Loucy (cell line): ENCODE results near the gene PSMB2.

Experiments
- H2AFZ ChIP-seq: fragments of 200-600 bp; sonication (generic); 2 replicates; pipeline ENCODE4 v1.6.0; 2016; ENCODE audit warnings: antibody characterized with exemption, mild to moderate bottlenecking, low read length, moderate library complexity
- H3F3A ChIP-seq: fragments of 200-600 bp; 2 replicates; pipeline ENCODE4 v1.6.0; 2016; ENCODE audit warnings: antibody characterized with exemption, low read depth, mild to moderate bottlenecking
- H3K27me3 ChIP-seq: fragments of 200-600 bp; sonication (generic); 2 replicates; pipeline ENCODE4 v1.6.1; 2014; ENCODE audit warnings: low read length, mild to moderate bottlenecking; ENCODE audit not compliant: insufficient read depth, poor library complexity, severe bottlenecking
- H3K36me3 ChIP-seq: fragments of 200-600 bp; sonication (generic); 2 replicates; pipeline ENCODE4 v1.6.1; 2016; ENCODE audit warnings: low read length; ENCODE audit not compliant: insufficient read depth
- H3K4me1 ChIP-seq: fragments of 200-600 bp; sonication (generic); 2 replicates; pipeline ENCODE4 v1.5.1; 2014; ENCODE audit warnings: low read length, mild to moderate bottlenecking; ENCODE audit not compliant: insufficient read depth, poor library complexity, severe bottlenecking
- H3K4me2 ChIP-seq: fragments of 200-600 bp; sonication (generic); 2 replicates; pipeline ENCODE4 v1.6.0; 2014; ENCODE audit warnings: antibody characterized with exemption, low read length, low read depth, mild to moderate bottlenecking; ENCODE audit not compliant: poor library complexity, severe bottlenecking
- H3K4me3 ChIP-seq: fragments of 200-600 bp; sonication (generic); 2 replicates; pipeline ENCODE4 v1.5.1; 2014; ENCODE audit warnings: low read length, mild to moderate bottlenecking, mixed read lengths; ENCODE audit not compliant: poor library complexity, severe bottlenecking
- H3K79me2 ChIP-seq: fragments of 200-600 bp; sonication (generic); 2 replicates; pipeline ENCODE4 v1.6.1; 2014; ENCODE audit warnings: low read length; ENCODE audit not compliant: insufficient read depth
- H3K9ac ChIP-seq: fragments of 200-600 bp; sonication (generic); 2 replicates; pipeline ENCODE4 v1.6.0; 2014; ENCODE audit warnings: mild to moderate bottlenecking, low read depth, low read length, moderate library complexity; ENCODE audit not compliant: poor library complexity, severe bottlenecking
- H3K9me2 ChIP-seq: fragments of 200-600 bp; sonication (generic); replicated peaks from 2 replicates; pipeline ENCODE4 v1.6.1; 2016; ENCODE audit warnings: low read depth, low read length, mixed read lengths
- H3K9me3 ChIP-seq: fragments of 200-600 bp; sonication (generic); 2 replicates; pipeline ENCODE4 v1.6.1; 2014; ENCODE audit warnings: mild to moderate bottlenecking, antibody characterized with exemption, low read length, low read depth; ENCODE audit not compliant: insufficient read depth
- H4K20me1 ChIP-seq: fragments of 200-600 bp; sonication (generic); 2 replicates; pipeline ENCODE4 v1.6.0; 2014; ENCODE audit warnings: antibody characterized with exemption, low read length, mild to moderate bottlenecking; ENCODE audit not compliant: insufficient read depth, poor library complexity, severe bottlenecking
- EZH2phosphoT487 ChIP-seq: fragments of 200-600 bp; IDR thresholded peaks from 2 replicates; pipeline ENCODE4 v1.6.1; 2018; ENCODE audit warnings: antibody characterized with exemption, mild to moderate bottlenecking, moderate library complexity, borderline replicate concordance
- TF ChIP-seq, protein P1 (sequence below): fragments of 200-600 bp; sonication (generic); conservative IDR thresholded peaks from 2 replicates; pipeline ENCODE4 v1.5.1; 2014; ENCODE audit warnings: mild to moderate bottlenecking, antibody characterized with exemption, low read length

The PSMB2 gene

DNA sequence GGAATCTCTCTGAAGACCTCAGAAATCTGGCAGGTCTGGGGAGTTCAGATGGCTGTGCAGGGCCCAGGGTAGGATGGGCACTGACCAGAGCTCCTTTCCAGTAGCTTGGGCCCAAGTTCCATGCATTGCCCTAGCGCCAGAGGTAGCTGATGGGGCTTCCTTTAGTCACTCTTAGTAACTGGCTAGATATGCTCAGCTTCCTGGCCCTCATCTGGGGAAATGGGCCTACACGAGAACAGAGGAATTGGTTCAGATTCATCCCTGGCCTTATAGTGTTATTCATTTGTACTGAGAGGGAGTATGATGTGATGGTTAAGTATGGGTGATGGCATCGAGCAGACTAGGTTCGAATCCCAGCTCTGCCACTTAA is 15.5 kb upstream of the PSMB2 start:
- H3K79me2 ChIP-seq: no peaks in the 10 kb centered on the region
- no peak overlapping the region for H3K9ac ChIP-seq
- no peaks in the 10 kb centered on the region for H3K9me3 ChIP-seq
- no peaks in the 10 kb centered on the region for H3F3A ChIP-seq
- H4K20me1 ChIP-seq: no peaks in the 10 kb centered on the region
- no peak overlapping the region for H2AFZ ChIP-seq
- no peaks in the 10 kb centered on the region for H3K9me2 ChIP-seq
- no peaks in the 10 kb centered on the region for H3K36me3 ChIP-seq
- H3K4me1 ChIP-seq: no peaks in the 10 kb centered on the region
- no peak overlapping the region for H3K4me2 ChIP-seq
- H3K4me3 ChIP-seq: no peak overlapping the region
- H3K27me3 ChIP-seq: no peaks in the 10 kb centered on the region
- TF ChIP-seq EZH2phosphoT487: no peak
- TF ChIP-seq, protein P1, sequence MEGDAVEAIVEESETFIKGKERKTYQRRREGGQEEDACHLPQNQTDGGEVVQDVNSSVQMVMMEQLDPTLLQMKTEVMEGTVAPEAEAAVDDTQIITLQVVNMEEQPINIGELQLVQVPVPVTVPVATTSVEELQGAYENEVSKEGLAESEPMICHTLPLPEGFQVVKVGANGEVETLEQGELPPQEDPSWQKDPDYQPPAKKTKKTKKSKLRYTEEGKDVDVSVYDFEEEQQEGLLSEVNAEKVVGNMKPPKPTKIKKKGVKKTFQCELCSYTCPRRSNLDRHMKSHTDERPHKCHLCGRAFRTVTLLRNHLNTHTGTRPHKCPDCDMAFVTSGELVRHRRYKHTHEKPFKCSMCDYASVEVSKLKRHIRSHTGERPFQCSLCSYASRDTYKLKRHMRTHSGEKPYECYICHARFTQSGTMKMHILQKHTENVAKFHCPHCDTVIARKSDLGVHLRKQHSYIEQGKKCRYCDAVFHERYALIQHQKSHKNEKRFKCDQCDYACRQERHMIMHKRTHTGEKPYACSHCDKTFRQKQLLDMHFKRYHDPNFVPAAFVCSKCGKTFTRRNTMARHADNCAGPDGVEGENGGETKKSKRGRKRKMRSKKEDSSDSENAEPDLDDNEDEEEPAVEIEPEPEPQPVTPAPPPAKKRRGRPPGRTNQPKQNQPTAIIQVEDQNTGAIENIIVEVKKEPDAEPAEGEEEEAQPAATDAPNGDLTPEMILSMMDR: no peak

DNA sequence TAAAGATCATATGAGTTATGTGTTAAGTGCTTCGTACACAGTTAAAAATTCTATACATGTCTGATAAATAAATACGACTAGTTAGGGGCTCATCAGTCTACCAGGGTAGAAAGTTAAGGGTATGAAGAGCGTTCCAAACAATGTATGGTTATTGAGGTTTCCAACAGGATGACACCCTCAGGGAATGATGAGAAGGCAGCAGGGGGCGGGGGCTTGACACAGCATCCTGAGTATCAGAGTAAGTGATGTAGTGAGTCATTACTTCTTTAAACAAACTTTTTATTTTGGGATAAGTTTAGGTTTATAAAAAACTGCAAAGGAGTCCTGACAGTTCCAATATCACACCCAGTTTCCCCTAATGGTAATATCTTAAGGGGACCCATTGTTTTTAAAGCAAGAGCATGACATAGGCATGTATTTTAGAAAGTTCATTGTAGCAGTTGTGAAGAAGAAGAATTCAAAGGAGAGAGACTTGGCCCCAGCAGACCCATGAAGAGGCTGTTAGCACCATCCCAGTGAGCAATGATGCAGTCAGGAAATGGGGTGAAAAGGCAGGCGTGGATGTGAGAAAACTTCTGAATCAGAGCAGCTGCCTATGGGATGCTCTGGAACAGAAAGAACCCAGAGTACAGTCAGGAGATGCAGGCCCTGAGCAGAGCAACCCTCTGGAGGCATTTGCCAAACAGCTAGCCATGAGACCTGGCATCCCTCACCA is 15.0 kb upstream of the PSMB2 start:
- H3F3A ChIP-seq: no peaks in the 10 kb centered on the region
- no peaks in the 10 kb centered on the region for H3K27me3 ChIP-seq
- no peaks in the 10 kb centered on the region for H3K9me3 ChIP-seq
- no peak overlapping the region for H3K4me3 ChIP-seq
- TF ChIP-seq EZH2phosphoT487: no peak
- TF ChIP-seq, protein P1: no peak
- no peak overlapping the region for H2AFZ ChIP-seq
- no peaks in the 10 kb centered on the region for H3K79me2 ChIP-seq
- H3K4me1 ChIP-seq: no peaks in the 10 kb centered on the region
- H3K36me3 ChIP-seq: no peaks in the 10 kb centered on the region
- H3K4me2 ChIP-seq: no peak overlapping the region
- H3K9ac ChIP-seq: no peak overlapping the region
- no peaks in the 10 kb centered on the region for H4K20me1 ChIP-seq
- no peaks in the 10 kb centered on the region for H3K9me2 ChIP-seq

DNA sequence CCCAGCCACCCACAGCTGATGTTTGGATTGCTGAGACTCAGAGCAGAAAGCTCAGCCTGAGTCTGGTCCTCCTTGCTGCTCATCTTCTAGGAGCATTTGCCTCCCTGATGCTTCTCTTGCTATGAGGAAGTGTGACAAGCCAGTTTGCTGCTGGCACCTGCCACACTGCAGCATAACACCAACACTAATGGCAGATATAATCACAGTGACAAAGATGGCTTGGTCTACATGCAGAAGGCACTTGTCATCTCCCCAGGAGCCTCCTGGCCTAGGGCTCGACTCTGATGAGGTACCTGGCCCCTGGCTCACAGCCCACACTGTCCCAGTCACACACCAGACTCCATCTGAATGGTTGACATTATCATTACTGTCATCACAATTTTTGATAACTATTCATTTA is 13.9 kb upstream of the PSMB2 start:
- Histone ChIP-seq H3K4me3 (no peak overlapping the region), H3K79me2 (no peaks in the 10 kb centered on the region), H4K20me1 (no peaks in the 10 kb centered on the region), H3K9me2 (no peaks in the 10 kb centered on the region), H3K4me2 (no peak overlapping the region), H3K4me1 (no peaks in the 10 kb centered on the region), H2AFZ (no peak overlapping the region), H3K36me3 (no peaks in the 10 kb centered on the region), H3K9ac (no peak overlapping the region), H3F3A (no peaks in the 10 kb centered on the region), H3K27me3 (no peaks in the 10 kb centered on the region), H3K9me3 (no peaks in the 10 kb centered on the region)
- TF ChIP-seq EZH2phosphoT487: no peak
- TF ChIP-seq, protein P1: no peak
